Esophagus muscularis mucosa (tissue), 3 donors: ENCODE results near the gene BGLAP.

Experiments
- POLR2A ChIP-seq: fragments of 450-650 bp; IDR thresholded peaks from one replicate; pipeline ENCODE4 v1.6.1; 2017; ENCODE audit warnings: antibody characterized with exemption, moderate library complexity, mild to moderate bottlenecking, low read depth
- TF ChIP-seq, protein P1 (sequence below), 3 experiments: fragments of 200-600 bp in 2 of 3; fragments of 450-650 bp in 1 of 3; sonication (generic) in 2 of 3; IDR thresholded peaks; one replicate each; pipeline ENCODE4 v1.5.1; 2017 to 2019; ENCODE audit warnings: antibody characterized with exemption in 3 of 3, mild to moderate bottlenecking in 2 of 3, moderate library complexity in 1 of 3

DNA sequence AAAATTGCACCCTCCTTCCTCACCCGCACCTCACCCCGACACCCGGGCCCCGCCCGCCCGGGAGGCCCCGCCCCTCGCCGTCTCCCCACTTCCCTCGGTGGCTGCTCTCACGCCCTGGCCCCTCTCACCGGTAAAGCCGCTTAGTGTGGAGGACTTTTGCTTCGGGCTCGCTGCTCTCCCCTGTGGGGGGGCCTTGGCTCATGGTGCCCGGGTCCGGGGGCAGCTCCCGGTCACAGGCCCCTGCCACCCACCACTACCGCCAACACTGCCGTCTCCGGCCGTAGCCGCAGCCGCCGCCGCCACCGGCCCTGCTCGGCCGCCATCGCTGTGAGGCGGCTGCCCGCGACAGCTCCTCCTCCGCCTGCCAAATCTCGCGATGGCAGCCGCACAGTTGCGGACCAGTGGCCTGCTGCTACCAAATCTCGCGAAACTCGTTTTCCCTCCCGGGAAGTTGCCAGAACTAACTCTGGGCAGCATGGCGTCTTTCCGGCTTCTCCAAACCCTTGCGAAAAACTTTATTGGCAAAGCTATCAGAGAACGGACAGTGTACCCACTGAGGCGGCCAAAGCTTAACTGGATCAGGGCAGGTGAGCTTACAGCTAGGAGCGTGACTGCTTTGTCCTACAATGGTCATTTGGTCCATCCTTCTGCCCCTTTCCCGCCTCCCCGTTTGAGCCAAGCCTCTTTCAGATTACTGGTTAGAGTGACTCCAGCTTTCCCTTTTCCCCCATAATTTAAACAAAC lies 40.7 kb downstream of the BGLAP start, which contains the start of gene SMG5:
- TF ChIP-seq, protein P1, sequence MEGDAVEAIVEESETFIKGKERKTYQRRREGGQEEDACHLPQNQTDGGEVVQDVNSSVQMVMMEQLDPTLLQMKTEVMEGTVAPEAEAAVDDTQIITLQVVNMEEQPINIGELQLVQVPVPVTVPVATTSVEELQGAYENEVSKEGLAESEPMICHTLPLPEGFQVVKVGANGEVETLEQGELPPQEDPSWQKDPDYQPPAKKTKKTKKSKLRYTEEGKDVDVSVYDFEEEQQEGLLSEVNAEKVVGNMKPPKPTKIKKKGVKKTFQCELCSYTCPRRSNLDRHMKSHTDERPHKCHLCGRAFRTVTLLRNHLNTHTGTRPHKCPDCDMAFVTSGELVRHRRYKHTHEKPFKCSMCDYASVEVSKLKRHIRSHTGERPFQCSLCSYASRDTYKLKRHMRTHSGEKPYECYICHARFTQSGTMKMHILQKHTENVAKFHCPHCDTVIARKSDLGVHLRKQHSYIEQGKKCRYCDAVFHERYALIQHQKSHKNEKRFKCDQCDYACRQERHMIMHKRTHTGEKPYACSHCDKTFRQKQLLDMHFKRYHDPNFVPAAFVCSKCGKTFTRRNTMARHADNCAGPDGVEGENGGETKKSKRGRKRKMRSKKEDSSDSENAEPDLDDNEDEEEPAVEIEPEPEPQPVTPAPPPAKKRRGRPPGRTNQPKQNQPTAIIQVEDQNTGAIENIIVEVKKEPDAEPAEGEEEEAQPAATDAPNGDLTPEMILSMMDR (IDR thresholded peaks at IDR 0.05): peak in 1 of 3 experiments; percentile 39
- TF ChIP-seq POLR2A: peak; percentile 80
